Iris pigment epithelial cell (primary cell): Measurements from ENCODE around the gene SPRR2A.
"Not testable (repeated sequence)": the region's sequence is repeated elsewhere in the genome, so short reads cannot be mapped to it uniquely, and the experiment has no call there.

Experiments used
- DNase-seq: peaks from one replicate; pipeline ENCODE4 v3.0.0-alpha.2; 2011; ENCODE audit warnings: low read depth

Gene SPRR2A

DNA sequence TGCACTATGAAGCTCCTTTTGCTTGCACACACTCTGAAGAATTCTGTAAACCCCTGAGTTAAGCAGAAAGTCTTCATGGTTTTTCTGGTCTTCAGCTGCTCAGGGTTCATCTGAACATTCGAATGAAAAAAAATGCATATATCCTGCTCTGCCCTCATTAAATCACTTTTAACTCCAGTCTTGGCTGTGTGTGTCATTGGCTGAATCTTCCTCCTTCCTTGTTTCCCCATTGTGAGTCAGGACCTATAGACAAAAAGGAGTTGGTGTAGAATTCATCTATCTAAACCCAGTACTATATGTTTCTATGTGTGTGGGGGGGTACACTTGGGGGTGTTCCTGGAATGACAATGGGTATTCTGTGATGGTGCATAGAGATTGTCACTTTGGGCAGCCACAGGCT is 32.9 kb downstream of the SPRR2A start:
- no peak for DNase-seq

DNA sequence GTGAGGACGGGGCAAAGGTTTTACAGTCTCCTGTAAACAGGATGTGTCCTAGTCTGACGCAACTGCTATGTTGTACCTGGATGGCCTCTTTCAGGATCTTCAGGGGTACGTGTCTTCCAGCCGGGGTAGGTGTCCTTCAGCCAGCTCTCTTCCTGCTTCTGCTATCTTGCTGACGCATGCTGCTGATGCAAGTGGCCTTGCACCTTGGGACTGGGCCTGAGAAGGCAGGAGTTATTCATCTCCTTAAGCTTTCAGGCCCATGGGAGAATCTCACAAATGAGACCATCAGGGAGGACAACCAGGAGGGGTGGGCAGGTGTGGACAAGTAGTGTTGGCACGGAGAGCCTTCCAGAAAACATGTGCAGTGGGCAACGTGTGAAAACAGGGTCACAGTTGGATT is 34.2 kb downstream of the SPRR2A start:
- no peak for DNase-seq

DNA sequence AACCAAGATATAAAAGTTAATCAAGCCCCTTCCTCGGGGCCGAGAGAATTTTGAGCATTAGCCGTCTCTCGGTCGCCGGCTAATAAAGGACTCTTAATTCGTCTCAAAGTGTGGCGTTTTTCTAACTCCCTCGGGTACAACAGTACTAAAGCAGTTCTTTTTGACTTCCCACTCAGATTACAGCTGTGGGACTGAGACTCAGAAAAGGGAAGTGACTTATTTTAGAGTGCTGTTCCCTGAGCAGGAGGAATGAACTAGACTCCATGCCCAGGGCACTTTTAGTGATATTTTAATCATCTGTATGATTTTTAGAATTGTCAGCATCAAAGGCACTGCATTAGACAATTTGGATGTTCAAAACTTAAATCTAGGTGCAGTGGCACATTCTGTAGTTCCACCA is 35.0 kb downstream of the SPRR2A start:
- not testable (repeated sequence) for DNase-seq

DNA sequence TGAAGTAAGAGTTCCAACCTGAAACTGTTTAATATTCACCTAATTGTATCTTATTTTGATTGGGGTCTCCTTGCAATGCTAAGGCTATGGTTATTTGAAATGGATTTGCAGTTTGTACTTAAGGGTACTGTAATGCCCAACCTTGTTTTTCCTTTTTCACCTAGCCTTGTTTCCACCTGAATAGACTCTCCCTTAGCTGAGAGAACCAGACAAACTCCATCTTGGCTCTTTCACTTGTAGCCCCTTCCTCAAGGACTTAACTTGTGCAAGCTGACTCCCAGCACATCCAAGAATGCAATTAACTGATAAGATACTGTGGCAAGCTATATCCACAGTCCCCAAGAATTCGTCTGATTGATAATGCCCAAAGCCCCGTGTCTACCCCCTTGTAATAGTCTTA is 35.5 kb downstream of the SPRR2A start:
- not testable (repeated sequence) for DNase-seq

DNA sequence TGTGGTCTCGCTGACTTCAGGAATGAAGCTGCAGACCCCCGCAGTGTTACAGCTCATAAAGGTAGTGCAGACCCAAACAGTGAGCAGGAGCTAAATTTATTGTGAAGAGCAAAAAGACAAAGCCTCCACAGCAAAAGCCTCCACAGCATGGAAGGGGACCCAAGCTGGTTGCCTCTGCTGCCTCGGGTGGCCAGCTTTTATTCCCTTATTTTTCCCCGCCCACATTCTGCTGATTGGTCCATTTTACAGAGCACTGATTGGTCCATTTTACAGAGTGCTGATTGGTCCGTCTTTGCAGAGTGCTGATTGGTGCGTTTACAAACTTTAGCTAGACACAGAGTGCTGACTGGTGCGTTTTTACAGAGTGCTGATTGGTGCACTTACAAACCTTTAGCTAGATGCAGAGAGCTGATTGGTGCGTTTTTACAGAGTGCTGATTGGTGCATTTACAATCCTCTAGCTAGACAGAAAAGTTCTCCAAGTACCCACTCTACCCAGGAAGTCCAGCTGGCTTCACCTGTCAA is 46.0 kb downstream of the SPRR2A start:
- not testable (repeated sequence) for DNase-seq
